ENCODE measurements around the gene TRIM37.
"Not testable (repeated sequence)": the region's sequence is repeated elsewhere in the genome, so short reads cannot be mapped to it uniquely, and the experiment has no call there.

The TRIM37 gene

GRCh38 chr17:59106463-59107305 is at the start of gene TRIM37:
TRIM37 (minus strand) TSS chr17:59106880; CDS start chr17:59106461, 419 bp downstream.
- DNase-seq = peak; percentile 98

- DNase-seq = no peak
Observed at GRCh38 chr17:59155439-59156177, 48.9 kb upstream of the TRIM37 start, which contains the start of gene PRR11. PRR11 (plus strand) TSS chr17:59155746; CDS start chr17:59169753, 14,007 bp downstream.

GRCh38 chr17:59154721-59155438 is 48.2 kb upstream of the TRIM37 start, which contains the start of gene SKA2:
SKA2 (minus strand) TSS chr17:59155186; CDS start chr17:59155163, 23 bp downstream.
- DNase-seq = peak; percentile 100

GRCh38 chr17:59154292-59154720 is 47.6 kb upstream of the TRIM37 start:
- DNase-seq = no peak

DNA sequence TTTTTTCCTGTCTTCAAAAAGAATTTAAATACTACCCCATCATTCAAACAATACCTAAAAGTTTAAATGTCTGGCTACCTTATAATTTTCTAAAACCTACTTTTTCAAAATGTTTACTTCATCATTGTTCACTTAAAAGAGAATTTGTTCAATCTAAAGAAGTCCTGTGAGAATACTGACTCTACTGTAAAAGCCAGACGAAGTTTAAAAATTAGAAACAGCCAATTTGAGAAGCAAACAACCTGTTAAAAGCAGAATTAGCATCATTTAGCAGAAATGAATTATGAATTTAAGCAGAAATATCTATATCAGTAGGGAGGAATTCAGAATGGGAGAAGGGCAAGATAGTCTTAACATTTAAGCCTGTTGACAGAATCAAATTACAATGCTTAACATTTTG is 46.2 kb upstream of the TRIM37 start:
- DNase-seq = no peak

- DNase-seq = no peak
Observed at GRCh38 chr17:59151591-59151990, 44.9 kb upstream of the TRIM37 start.

GRCh38 chr17:59151006-59151405 is 44.3 kb upstream of the TRIM37 start:
- DNase-seq = no peak

GRCh38 chr17:59149841-59150511 is 43.3 kb upstream of the TRIM37 start:
- DNase-seq = no peak

- no peak for DNase-seq
Observed at GRCh38 chr17:59149051-59149450, 42.4 kb upstream of the TRIM37 start.

- no peak for DNase-seq
Observed at GRCh38 chr17:59145571-59146096, 39.0 kb upstream of the TRIM37 start.

GRCh38 chr17:59141860-59142259 is 35.2 kb upstream of the TRIM37 start:
- DNase-seq = no peak

DNA sequence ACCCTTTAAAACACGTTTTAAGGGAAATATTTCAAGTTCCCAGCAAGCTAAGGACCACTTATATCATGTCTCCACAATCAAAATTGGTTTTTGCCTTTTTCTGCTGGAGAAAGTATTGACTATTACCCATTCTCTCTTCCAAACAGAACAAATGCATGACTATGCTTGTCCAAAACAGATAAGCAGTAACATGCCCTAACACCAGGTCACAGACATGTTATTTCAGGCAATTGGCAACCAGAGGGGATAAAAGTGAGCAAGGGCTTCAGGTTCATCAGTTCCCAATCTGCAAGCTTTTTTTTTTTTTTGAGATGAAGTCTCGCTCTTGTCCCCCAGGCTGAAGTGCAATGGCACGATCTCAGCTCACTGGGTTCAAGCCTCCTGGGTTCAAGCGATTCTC is 33.3 kb upstream of the TRIM37 start:
- no peak for DNase-seq

DNA sequence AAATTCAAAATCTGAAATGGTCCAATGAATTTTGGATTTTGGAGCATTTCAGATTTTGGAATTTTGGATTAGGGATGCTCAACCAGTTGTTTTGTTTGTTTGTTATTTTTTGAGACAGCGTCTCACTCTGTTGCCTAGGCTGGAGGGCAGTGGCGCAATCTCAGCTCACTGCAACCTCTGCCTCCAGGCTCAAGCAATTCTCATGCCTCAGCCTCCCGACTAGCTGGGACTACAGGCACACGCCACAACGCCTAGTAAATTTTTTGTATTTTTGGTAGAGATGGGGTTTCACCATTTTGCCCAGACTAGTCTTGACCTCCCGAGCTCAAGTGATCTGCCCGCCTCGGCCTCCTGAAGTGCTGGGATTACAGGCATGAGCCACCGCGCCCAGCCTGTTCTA is 31.7 kb upstream of the TRIM37 start:
- not testable (repeated sequence) for DNase-seq

DNA sequence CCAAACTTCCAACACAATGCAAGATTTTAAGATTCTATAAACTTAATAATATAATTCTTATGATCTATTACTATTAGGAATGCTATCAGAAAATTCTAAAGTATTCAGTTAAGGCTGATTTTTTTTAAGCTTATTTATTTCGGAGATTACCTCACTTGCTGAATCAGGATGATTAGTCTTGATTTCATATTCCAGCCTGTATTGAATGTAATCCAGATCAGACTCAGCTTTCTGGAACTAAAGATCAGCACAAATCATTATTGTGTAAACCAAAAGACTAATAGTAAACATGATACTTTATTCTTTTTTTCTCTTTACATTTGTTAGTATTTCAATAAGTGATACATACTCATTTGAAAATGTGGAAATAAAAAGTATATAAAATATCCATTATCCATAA is 24.5 kb upstream of the TRIM37 start:
- DNase-seq = no peak

GRCh38 chr17:59129814-59130213 is 23.1 kb upstream of the TRIM37 start:
- DNase-seq = no peak

DNA sequence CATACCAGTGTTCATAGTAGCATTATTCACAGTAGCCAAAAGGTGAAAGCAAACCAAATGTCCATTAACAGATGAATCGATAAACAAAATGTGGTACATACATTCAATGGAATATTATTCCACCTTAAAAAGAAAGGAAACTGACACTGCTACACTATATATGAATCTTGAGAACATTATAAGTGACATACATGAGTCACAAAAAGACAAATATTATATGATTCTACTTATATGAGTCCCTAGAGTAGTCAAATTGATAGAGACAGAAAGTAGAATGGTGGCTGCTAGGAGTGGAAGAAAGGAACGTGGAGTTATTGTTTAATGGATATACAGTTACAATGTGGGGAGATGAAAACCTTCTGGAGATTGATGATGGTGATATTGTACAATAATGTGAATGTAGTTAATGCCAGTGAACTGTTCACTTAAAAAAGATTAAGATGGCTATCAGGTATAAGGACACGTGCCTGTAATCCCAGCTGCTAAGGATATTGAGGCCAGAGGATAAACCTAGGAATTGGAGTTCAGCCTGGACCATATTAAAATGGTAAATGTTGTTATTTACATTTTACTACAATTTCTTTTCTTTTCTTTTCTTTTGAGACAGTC is 20.2 kb upstream of the TRIM37 start:
- no peak for DNase-seq

- no peak for DNase-seq
Observed at GRCh38 chr17:59124665-59125064, 18.0 kb upstream of the TRIM37 start.

DNA sequence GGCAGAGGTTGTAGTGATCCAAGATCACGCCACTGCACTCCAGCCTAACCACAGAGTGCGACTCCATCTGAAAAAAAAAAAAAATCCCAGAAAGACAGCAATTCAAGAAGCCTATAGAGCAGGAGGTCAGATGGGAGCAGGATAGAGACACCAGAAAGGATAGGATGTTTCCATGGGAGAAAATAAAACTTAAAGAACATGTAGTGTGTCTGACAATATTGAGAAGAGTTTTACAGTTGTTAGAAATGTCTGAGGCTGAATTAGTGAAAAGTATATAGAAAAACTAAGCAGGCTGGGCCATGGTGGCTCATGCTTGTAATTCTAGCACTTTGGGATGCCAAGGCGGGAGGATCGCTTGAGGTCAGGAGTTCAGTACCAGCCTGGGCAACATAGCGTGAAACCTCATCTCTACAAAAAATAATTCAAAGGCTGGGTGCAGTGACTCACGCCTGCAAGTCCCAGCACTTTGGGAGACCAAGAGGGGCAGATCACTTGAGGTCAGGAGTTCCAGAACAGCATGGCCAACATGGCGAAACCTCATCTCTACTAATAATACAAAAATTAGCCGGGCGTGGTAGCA is 15.3 kb upstream of the TRIM37 start:
- no peak for DNase-seq

- no peak for DNase-seq
Observed at GRCh38 chr17:59115474-59115873, 8.8 kb upstream of the TRIM37 start.

DNA sequence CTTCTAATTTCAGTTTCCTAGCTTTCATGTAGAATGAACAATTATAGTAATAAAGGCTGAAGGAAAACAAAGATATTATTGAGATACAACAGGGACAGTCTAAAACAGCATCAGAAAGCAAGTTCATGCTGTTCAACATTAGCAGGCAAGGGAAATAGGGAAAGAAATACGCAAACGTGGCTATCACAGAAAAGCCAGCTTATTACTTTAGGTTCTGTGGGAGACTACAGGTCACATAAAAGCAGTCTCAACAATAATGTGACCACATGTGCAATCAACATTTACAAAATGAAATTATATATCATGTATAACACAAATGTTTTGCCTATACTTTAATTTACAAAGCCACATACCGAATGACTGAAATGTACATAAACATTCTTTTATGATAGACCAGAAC is 4.9 kb upstream of the TRIM37 start:
- no peak for DNase-seq

DNA sequence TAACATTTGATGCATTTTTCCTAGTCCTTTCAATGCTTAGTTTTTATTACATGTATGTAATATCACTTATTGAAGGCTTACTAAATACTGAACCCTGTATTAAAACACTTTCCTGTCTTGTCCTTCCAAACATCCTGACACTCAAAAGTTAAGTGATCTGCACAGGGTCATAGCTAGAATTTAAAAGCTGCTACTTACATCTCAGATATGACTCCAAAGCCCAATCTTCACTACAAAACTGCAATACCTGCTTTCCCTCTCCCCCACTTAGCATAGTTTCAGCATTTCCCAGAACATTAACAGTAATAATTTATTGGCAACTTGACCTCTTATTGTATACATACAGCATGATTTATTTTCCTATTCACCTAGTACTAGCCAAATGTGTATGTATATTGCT is 4.3 kb upstream of the TRIM37 start:
- no peak for DNase-seq

All from NCI-H1694 treated with DMSO at 0.1 percent for 48 hours (cell line).